GM12878 (cell line): ENCODE measurements around the gene RGS12. TPM values are rescaled to one million over a fixed set of nuclear protein-coding genes. Genes with fewer than 3 reads are reported as not detected.

Experiments
- ATAC-seq: fragments of 200-7000 bp; cut with Tn5 transposase; 3 replicates; pipeline ENCODE4 v1.9.1; 2020; ENCODE audit warnings: mild to moderate bottlenecking, moderate library complexity
- BruUV-seq: library from RNA; stranded (reverse); fragments of 400-500 nt; replicated peaks from 2 replicates; lab custom pipeline; 2021; lab: Mats Ljungman, UMichigan
- CTCF ChIA-PET: fragments of 300-600 bp; sonication (Branson Sonifier 250); formaldehyde crosslinking; extraction: SDS; loops from one replicate; lab custom pipeline; 2021; ENCODE audit warnings: inconsistent platforms; lab: Yijun Ruan, JAX
- POLR2A ChIA-PET: fragments of 350-600 bp; formaldehyde crosslinking; extraction: SDS; loops from one replicate; lab custom pipeline; 2021; ENCODE audit warnings: inconsistent platforms; lab: Charles Lee
- RAD21 ChIA-PET: fragments of 300-600 bp; sonication (Branson Sonifier 250); formaldehyde crosslinking; loops from one replicate; lab custom pipeline; 2023; ENCODE audit warnings: antibody characterized with exemption; ENCODE audit not compliant: unreplicated experiment; lab: Charles Lee
- SMC1A ChIA-PET: fragments of 300-600 bp; sonication (Branson Sonifier 250); formaldehyde crosslinking; loops from one replicate; lab custom pipeline; 2023; ENCODE audit not compliant: unreplicated experiment, uncharacterized antibody; lab: Charles Lee
- DNase-seq: peaks from one replicate; pipeline ENCODE4 v3.0.0-alpha.2; 2011; ENCODE audit warnings: low read depth, low spot score
- FAIRE-seq: peaks from 3 replicates; lab custom pipeline; 2011; peaks lifted over from hg19 to GRCh38; lab: Jason Lieb, UNC
- H2AFZ ChIP-seq: 2 replicates; pipeline ENCODE4 v1.6.0; 2011; ENCODE audit warnings: low read depth, low read length, control low read depth; ENCODE audit not compliant: control insufficient read depth
- H3K27ac ChIP-seq: 2 replicates; pipeline ENCODE4 v1.5.1; 2011; ENCODE audit warnings: control low read depth; ENCODE audit not compliant: control insufficient read depth, insufficient read depth
- H3K27me3 ChIP-seq, 2 experiments: replicated peaks in 1 of 2; 2 replicates each; pipeline versions ENCODE4 v1.6.0 to v1.6.1; 2011; ENCODE audit warnings: low read length in 1 of 2; ENCODE audit not compliant: control insufficient read depth in 2 of 2, insufficient read depth in 2 of 2
- H3K36me3 ChIP-seq, 2 experiments: 2 replicates each; pipeline ENCODE4 v1.5.1; 2011; ENCODE audit warnings: low read length in 1 of 2; ENCODE audit not compliant: control insufficient read depth in 2 of 2, insufficient read depth in 2 of 2
- H3K4me1 ChIP-seq: 2 replicates; pipeline ENCODE4 v1.6.1; 2011; ENCODE audit warnings: mild to moderate bottlenecking, low read length, moderate library complexity, mixed read lengths; ENCODE audit not compliant: control insufficient read depth, insufficient read depth
- H3K4me2 ChIP-seq: 2 replicates; pipeline ENCODE4 v1.6.0; 2011; ENCODE audit warnings: control low read depth; ENCODE audit not compliant: control insufficient read depth, insufficient read depth
- H3K4me3 ChIP-seq: fragments of 200-600 bp; sonication (generic); 2 replicates; pipeline ENCODE4 v1.5.1; 2016
- H3K79me2 ChIP-seq: 2 replicates; pipeline ENCODE4 v1.6.0; 2011; ENCODE audit warnings: low read length; ENCODE audit not compliant: control insufficient read depth, insufficient read depth
- H3K9ac ChIP-seq: 2 replicates; pipeline ENCODE4 v1.8.0; 2011; ENCODE audit warnings: low read length, control low read depth, mixed read lengths; ENCODE audit not compliant: control insufficient read depth, insufficient read depth
- H3K9me3 ChIP-seq: replicated peaks from 3 replicates; pipeline ENCODE4 v1.5.1; 2011; ENCODE audit warnings: mild to moderate bottlenecking, low read length; ENCODE audit not compliant: control insufficient read depth, insufficient read depth
- H4K20me1 ChIP-seq: 2 replicates; pipeline ENCODE4 v1.6.0; 2011; ENCODE audit not compliant: control insufficient read depth, insufficient read depth
- CHD4 ChIP-seq: fragments of 200-600 bp; sonication (generic); IDR thresholded peaks from 2 replicates; pipeline ENCODE4 v1.6.1; 2016; ENCODE audit warnings: mild to moderate bottlenecking
- DPF2 ChIP-seq: fragments of 450-650 bp; IDR thresholded peaks from 2 replicates; pipeline ENCODE4 v1.6.1; 2017; ENCODE audit warnings: mild to moderate bottlenecking
- FOS ChIP-seq: IDR thresholded peaks from 3 replicates; pipeline ENCODE4 v1.6.1; 2011; ENCODE audit warnings: borderline replicate concordance; ENCODE audit not compliant: insufficient read length; ENCODE audit errors: extremely low read depth
- JUNB ChIP-seq: IDR thresholded peaks from 2 replicates; pipeline ENCODE4 v1.6.1; 2016; ENCODE audit warnings: antibody characterized with exemption, mild to moderate bottlenecking
- LARP7 ChIP-seq: fragments of 450-650 bp; IDR thresholded peaks from 2 replicates; pipeline ENCODE4 v1.6.1; 2017; ENCODE audit warnings: mild to moderate bottlenecking
- NR2C2 ChIP-seq: IDR thresholded peaks from 2 replicates; pipeline ENCODE4 v1.6.1; 2011; ENCODE audit warnings: borderline replicate concordance, low read depth; ENCODE audit not compliant: control insufficient read depth, insufficient read length
- PML ChIP-seq: IDR thresholded peaks from 2 replicates; pipeline ENCODE4 v1.6.1; 2012; ENCODE audit warnings: low read length, inconsistent platforms
- RCOR1 ChIP-seq: conservative IDR thresholded peaks from 2 replicates; pipeline ENCODE4 v1.6.1; 2012; ENCODE audit warnings: low read depth, low read length, improper control_type of control experiment
- SIX5 ChIP-seq: IDR thresholded peaks from 2 replicates; pipeline ENCODE4 v1.6.1; 2011; ENCODE audit warnings: mild to moderate bottlenecking, low read depth, low read length, moderate library complexity; ENCODE audit not compliant: severe bottlenecking
- SMAD5 ChIP-seq: IDR thresholded peaks from 2 replicates; pipeline ENCODE4 v1.6.1; 2016; ENCODE audit warnings: antibody characterized with exemption, low read depth
- SMC3 ChIP-seq: IDR thresholded peaks from 2 replicates; pipeline ENCODE4 v1.6.1; 2011; ENCODE audit warnings: low read length, improper control_type of control experiment, borderline replicate concordance
- SPI1 ChIP-seq: IDR thresholded peaks from 2 replicates; pipeline ENCODE4 v1.6.1; 2011; ENCODE audit warnings: low read depth, mild to moderate bottlenecking, low read length, moderate library complexity, borderline replicate concordance; ENCODE audit not compliant: insufficient read depth
- ZNF207 ChIP-seq: fragments of 450-650 bp; IDR thresholded peaks from 2 replicates; pipeline ENCODE4 v1.6.1; 2014; ENCODE audit warnings: antibody characterized with exemption, mild to moderate bottlenecking, borderline replicate concordance
- ZNF24 ChIP-seq: fragments of 450-650 bp; IDR thresholded peaks from 2 replicates; pipeline ENCODE4 v1.6.1; 2017; ENCODE audit warnings: antibody characterized with exemption, mild to moderate bottlenecking
- ZNF622 ChIP-seq: fragments of 450-650 bp; IDR thresholded peaks from 2 replicates; pipeline ENCODE4 v1.6.1; 2017; ENCODE audit warnings: mild to moderate bottlenecking, inconsistent platforms
- ZZZ3 ChIP-seq: IDR thresholded peaks from 2 replicates; pipeline ENCODE4 v1.6.1; 2011; ENCODE audit warnings: low read depth; ENCODE audit not compliant: control insufficient read depth, insufficient read length
- WGBS: methylation state at CpG from one replicate; pipeline ENCODE4 v1.1.6; 2016; ENCODE audit warnings: low lambda C conversion rate; ENCODE audit not compliant: insufficient replicate concordance, insufficient coverage; ENCODE audit errors: missing lambda C conversion rate; 5-methylcytosine and 5-hydroxymethylcytosine counted together
- in situ Hi-C: fragments of 300-500 bp; cut with MboI; formaldehyde crosslinking; loops from 9 replicates; pipeline ENCODE4 v1.14.3; 2018; ENCODE audit warnings: mixed read lengths
- intact Hi-C: fragments of 100-400 bp; cut with micrococcal nuclease; formaldehyde crosslinking; loops from one replicate; pipeline ENCODE4 v1.14.2; 2022; ENCODE audit not compliant: unreplicated experiment
- polyA plus RNA-seq, 11 experiments: library from polyadenylated mRNA; depleted of rRNA in 4 of 11; unstranded in 6 of 11; stranded (reverse) in 5 of 11; fragments of >200 nt; fragmentation: Nextera tagmentation in 4 of 11; fragmentation: Illumina TruSeq in 1 of 11; extraction: Ambion mirVana in 4 of 11; extraction: Trizol in 1 of 11; gene quantifications; 1 replicate in 1 of 11; 2 replicates in 10 of 11; pipeline versions ENCODE4 v1.2.1 to v1.2.3, GENCODE V29; 2011 to 2016; ENCODE audit warnings: inconsistent platforms in 2 of 11, missing spikeins in 2 of 11, low read depth in 1 of 11
- total RNA-seq, 4 experiments: library from RNA; depleted of rRNA in 3 of 4; stranded (reverse); fragments of >200 nt in 3 of 4; fragmentation: Illumina TruSeq in 1 of 4; extraction: Trizol in 1 of 4; gene quantifications; 2 replicates each; pipeline versions ENCODE4 v1.2.1 to v1.2.3, GENCODE V29; 2013 to 2021
- TF ChIP-seq, protein P1 (sequence below): IDR thresholded peaks from 2 replicates; pipeline ENCODE4 v1.6.1; 2011; ENCODE audit warnings: borderline replicate concordance, low read depth, mild to moderate bottlenecking, moderate library complexity, mixed read lengths, low read length; ENCODE audit not compliant: insufficient read depth; ENCODE audit errors: extremely low read length
- TF ChIP-seq, protein P2 (sequence below): fragments of 450-650 bp; formaldehyde crosslinking; IDR thresholded peaks from 2 replicates; pipeline ENCODE4 v1.4.0; 2022; ENCODE audit warnings: mild to moderate bottlenecking, moderate library complexity

Gene RGS12
- total and polyA plus RNA-seq, 10 of the 15 experiments (the other 5 are each of a cell fraction or from before 2014, with no cell fraction given) = 0.02 to 2.2 (median 0.73) TPM

DNA sequence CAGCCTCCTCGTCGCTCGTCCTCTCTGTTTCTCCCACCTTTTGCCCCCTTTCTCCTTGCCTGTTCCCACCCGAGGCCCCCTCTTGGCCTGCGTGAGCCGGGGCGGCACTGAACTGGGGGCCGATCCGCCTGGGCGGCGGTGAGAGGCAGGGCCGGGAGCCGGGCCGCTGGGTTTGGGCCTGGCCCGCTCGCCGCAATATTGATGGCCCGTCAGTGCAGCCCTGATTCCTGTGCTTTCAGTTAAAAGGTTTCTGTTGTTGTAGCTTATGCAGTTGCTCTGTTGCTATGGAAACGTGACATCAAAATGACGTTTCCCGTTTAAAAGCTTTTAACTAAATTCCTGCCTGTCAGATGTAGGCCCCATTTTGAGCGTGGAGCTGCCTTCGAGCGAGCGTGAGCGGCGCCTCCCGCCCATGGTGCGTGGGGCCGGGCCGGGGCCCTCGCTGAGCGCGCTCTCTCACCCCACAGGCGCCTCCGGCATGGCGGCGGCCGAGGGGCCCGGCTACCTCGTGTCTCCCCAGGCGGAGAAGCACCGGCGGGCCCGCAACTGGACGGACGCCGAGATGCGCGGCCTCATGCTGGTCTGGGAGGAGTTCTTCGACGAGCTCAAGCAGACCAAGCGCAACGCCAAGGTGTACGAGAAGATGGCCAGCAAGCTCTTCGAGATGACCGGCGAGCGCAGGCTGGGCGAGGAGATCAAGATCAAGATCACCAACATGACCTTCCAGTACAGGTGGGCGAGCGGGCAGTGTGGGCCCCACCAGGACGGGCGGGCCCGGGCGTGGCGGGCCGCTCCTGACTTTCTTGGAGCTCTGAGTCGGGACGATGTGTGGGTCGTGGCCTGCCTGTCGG, 43.8 kb upstream of the RGS12 start, which contains the start of gene MSANTD1:
Gene MSANTD1 (plus strand): TSS at position 349 of the 851 bp plus-strand sequence. CDS start 64 bp downstream, at position 413.
- ATAC-seq = no peak

More for the DNA sequence above, 43.8 kb upstream of the RGS12 start, which contains the start of gene MSANTD1:
- FAIRE-seq = no peak
- intact Hi-C loops = no loop called here
- no peaks in the 10 kb centered on the region for H3K9me3 ChIP-seq
- in situ Hi-C loops = no loop called here
- ChIA-PET SMC1A (no interaction called here), RAD21 (no interaction called here), POLR2A (no interaction called here), CTCF (no interaction called here)
- no peak within 1 kb of the TSS for H3K27ac ChIP-seq
- BruUV-seq = no TSS peak
- H3K4me3 ChIP-seq = no peak within 1 kb of the TSS
- H3K4me1 ChIP-seq = no peaks in the 10 kb centered on the region
- no peaks in the 10 kb centered on the region for H3K79me2 ChIP-seq
- H3K4me2 ChIP-seq = no peak within 1 kb of the TSS
- peaks cover 0 to 2% of the 10 kb centered on the region in 2 experiments; a peak in 1 of 4 replicates for H3K36me3 ChIP-seq
- no peak for DNase-seq
- H3K27me3 ChIP-seq = no peaks in the 10 kb centered on the region
- 90% methylated on average over 64 of the region's 72 CpGs for WGBS
- H4K20me1 ChIP-seq = no peaks in the 10 kb centered on the region
- TF ChIP-seq, protein P1, sequence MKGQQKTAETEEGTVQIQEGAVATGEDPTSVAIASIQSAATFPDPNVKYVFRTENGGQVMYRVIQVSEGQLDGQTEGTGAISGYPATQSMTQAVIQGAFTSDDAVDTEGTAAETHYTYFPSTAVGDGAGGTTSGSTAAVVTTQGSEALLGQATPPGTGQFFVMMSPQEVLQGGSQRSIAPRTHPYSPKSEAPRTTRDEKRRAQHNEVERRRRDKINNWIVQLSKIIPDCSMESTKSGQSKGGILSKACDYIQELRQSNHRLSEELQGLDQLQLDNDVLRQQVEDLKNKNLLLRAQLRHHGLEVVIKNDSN = no peak
- TF ChIP-seq SMC3 (no peak), NR2C2 (no peak), SPI1 (no peak), ZZZ3 (no peak), JUNB (no peak), PML (no peak), SIX5 (no peak), FOS (no peak), RCOR1 (no peak), ZNF622 (no peak), CHD4 (no peak), DPF2 (no peak), LARP7 (no peak), SMAD5 (no peak), ZNF207 (no peak), ZNF24 (no peak)
- TF ChIP-seq, protein P2, sequence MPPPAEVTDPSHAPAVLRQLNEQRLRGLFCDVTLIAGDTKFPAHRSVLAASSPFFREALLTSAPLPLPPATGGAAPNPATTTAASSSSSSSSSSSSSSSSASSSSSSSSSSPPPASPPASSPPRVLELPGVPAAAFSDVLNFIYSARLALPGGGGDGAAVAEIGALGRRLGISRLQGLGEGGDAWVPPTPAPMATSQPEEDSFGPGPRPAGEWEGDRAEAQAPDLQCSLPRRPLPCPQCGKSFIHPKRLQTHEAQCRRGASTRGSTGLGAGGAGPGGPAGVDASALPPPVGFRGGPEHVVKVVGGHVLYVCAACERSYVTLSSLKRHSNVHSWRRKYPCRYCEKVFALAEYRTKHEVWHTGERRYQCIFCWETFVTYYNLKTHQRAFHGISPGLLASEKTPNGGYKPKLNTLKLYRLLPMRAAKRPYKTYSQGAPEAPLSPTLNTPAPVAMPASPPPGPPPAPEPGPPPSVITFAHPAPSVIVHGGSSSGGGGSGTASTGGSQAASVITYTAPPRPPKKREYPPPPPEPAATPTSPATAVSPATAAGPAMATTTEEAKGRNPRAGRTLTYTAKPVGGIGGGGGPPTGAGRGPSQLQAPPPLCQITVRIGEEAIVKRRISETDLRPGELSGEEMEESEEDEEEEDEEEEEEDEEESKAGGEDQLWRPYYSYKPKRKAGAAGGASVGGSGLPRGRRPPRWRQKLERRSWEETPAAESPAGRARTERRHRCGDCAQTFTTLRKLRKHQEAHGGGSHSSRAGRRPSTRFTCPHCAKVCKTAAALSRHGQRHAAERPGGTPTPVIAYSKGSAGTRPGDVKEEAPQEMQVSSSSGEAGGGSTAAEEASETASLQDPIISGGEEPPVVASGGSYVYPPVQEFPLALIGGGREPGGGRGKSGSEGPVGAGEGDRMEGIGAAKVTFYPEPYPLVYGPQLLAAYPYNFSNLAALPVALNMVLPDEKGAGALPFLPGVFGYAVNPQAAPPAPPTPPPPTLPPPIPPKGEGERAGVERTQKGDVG (CRISPR knock-in tag) = no peak
- no peak within 1 kb of the TSS for H2AFZ ChIP-seq
- H3K9ac ChIP-seq = no peak within 1 kb of the TSS
